ENCODE results near the gene ARMCX1. TPM values are rescaled to one million over a fixed set of nuclear protein-coding genes. Genes with fewer than 3 reads are reported as not detected.
"Not testable (repeated sequence)": the region's sequence is repeated elsewhere in the genome, so short reads cannot be mapped to it uniquely, and the experiment has no call there.

Gene ARMCX1
- total RNA-seq, result 101 and 135 TPM in 2 replicates
- 45.2 TPM for polyA plus RNA-seq (2012)

DNA sequence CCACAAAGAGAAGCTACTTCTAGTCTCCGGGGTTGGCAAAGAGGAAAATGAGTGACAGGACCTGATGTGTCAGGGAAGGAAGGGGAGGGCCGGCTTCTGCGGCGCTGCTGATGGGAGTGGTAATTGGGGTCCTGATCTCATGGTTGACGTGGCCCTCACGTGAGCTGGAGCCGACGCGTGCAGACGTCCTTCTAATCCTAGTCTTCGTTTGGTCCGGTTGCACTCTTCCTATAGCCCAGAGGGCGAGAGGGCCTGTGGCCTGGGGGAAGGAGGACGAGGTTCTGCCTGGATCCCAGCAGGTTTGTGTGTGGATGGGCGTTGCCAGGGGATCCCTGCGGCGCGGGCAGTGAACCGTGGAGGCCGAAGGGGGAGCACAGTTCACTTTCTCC lies at the start of gene ARMCX1:
Gene ARMCX1 (plus strand): TSS at position 186 of the 389 bp plus-strand sequence. CDS start 2,384 bp downstream, outside the sequence.
- peak; percentile 91 for DNase-seq (ENCODE audit: low read depth)

DNA sequence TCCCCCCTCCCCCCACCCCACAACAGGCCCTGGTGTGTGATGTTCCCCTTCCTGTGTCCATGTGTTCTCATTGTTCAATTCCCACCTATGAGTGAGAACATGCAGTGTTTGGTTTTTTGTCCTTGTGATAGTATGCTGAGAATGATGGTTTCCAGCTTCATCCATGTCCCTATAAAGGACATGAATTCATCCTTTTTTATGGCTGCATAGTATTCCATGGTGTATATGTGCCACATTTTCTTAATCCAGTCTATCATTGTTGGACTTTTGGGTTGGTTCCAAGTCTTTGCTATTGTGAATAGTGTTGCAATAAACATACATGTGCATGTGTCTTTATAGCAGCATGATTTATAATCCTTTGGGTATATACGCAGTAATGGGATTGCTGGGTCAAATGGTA lies 47.4 kb upstream of the ARMCX1 start:
- not testable (repeated sequence) for DNase-seq (ENCODE audit: low read depth)

DNA sequence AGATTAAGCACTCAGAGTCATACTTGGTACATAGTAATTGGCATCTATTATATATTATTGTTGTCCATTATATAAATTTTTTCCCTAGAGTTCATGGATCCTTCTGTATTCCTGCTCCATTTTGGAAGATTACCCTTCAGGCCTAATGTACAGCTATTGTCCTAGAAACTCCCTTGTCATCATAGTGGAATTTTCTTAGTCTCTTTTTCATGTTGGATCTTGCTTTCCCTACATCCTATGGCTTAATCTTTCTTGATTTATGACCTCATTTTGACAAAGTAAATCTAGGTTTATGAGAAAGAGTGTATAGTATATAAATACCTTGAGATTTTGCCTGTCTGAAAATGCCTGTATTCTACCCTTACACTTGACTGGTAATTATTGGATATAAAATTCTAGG lies 43.0 kb upstream of the ARMCX1 start:
- DNase-seq (ENCODE audit: low read depth), result no peak

DNA sequence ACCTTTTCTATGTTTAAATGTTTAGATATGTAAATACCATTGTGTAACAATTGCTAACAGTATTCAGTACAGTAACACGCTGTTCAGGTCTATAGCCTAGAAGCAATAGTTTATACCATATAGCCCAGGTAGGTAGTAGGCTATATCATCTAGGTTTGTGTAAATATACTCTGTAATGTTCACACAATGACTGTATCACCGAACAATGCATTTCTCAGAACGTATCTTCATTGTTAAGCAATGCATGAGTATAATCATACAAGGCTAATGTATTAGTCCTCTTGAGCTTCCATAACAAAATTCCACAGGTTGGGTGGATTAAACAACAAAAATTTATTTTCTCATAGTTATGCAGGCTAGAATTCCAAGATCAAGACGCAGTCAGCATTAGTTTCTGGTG lies 42.4 kb upstream of the ARMCX1 start:
- no peak for DNase-seq (ENCODE audit: low read depth)

DNA sequence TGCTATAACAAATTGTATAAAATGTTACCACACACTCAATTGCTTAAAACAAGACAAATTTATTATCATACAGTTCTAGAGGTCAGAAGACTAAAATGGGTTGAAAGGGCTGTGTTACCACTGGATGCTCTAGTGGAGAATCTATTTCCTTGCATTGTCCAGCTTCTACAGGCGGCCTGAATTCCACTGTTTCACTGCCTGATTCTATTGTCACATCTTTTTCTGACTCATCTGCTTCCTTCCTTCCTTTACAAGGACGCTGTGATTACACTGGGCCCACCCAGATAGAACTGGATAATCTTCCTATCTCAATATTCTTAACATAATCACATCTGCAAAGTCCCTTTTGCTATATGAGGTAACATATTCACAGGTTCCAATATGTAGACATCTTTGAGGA lies 19.4 kb upstream of the ARMCX1 start:
- no peak for DNase-seq (ENCODE audit: low read depth)

DNA sequence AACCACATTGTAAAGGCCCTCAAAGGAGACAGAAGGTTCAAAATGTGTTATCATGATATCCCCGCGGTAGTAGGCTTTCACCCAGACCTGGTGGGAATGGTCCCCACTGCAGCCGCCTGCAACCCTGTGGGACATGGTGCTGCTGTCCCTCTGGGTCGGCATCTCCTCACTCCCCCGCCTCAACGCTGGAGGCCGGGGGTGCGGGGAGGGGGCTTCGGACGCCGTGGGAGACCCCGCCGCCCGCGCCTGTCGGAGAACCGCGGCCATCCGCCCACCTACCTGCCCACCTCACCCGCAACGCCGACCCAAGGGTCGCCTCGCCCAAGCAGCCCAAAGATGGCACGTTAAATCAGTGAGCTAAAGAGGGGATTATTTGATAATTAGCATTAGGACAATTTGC lies 11.2 kb upstream of the ARMCX1 start:
- DNase-seq (ENCODE audit: low read depth), result no peak

DNA sequence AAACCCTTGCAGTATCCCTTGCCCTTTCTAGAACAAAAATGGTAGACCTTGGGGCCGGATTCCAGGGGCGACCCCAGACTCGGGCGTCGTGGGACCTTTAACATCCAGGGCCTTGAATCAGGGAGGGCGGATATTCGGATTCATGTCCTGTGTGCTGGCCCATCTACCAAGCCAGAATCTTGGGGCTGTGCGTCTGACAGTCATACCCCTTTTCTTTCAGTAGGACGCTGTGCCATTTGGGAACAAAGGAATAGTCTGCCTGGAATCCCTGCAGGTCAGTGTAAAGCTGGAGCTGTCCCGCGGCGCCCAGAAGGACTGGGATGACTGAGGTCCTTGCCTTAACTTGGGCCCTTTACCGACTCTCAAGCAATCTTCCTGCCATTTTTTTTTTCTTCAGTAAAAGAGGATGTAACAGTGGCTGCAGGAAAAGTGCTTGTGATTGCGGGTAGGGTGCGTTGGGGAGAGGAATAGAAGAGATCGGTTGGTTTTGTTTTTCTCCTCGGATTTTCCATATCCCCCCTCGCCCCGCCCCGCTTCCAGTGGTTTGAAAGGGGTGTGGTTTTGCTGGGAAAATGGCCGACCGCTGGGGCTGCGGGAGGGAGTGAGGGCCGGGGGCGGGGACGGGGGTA lies 518 bp downstream of the ARMCX1 start:
- peak; percentile 60 for DNase-seq (ENCODE audit: low read depth)

DNA sequence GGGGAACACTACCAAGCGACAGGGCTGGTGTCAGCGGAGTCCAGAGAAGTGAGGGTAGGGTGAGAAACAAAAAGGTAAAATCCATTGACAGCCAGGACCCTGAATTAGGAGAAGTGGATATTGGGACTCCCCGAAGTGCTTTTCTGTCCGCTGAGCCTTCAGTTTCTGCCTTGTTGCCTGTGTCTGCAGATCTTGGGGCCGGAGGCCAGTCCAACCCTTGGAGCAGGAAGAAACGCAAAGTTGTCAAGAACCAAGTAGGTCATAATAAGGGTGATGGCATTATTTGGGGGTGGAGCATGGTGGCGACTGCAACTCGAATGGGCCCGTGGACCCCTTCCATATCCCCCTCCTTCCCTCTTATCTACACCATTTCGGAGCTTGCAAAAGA lies 1.0 kb downstream of the ARMCX1 start:
- no peak for DNase-seq (ENCODE audit: low read depth)

DNA sequence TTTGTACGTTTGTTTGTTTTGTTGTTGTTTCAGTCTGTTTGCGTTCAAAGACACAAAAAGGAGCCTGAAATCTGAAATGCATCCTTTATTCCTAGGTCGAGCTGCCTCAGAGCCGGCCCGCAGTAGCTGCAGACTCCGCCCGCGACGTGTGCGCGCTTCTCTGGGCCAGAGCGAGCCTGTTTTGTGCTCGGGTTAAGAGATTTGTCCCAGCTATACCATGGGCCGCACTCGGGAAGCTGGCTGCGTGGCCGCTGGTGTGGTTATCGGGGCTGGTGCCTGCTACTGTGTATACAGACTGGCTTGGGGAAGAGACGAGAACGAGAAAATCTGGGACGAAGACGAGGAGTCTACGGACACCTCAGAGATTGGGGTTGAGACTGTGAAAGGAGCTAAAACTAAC lies 2.4 kb downstream of the ARMCX1 start:
- DNase-seq (ENCODE audit: low read depth), result no peak

DNA sequence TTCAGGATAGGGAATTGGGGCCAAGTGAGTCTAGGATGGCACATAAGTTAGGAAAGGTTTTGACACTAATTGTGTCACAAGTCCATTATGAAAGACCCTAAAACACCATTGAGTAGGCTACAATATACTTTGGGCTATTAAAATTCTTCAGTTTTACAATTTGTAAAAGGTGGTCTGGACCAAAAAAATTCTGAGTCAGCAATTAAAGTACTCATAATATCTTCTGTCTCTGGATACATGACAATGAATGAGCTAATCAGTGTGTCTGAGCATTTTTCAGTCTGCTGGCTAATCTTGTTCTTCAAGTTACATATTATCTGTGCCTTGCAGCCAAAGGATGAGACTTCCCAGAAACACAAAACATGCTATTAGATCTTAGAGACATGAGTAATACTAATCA lies 14.3 kb downstream of the ARMCX1 start:
- DNase-seq (ENCODE audit: low read depth), result no peak

DNA sequence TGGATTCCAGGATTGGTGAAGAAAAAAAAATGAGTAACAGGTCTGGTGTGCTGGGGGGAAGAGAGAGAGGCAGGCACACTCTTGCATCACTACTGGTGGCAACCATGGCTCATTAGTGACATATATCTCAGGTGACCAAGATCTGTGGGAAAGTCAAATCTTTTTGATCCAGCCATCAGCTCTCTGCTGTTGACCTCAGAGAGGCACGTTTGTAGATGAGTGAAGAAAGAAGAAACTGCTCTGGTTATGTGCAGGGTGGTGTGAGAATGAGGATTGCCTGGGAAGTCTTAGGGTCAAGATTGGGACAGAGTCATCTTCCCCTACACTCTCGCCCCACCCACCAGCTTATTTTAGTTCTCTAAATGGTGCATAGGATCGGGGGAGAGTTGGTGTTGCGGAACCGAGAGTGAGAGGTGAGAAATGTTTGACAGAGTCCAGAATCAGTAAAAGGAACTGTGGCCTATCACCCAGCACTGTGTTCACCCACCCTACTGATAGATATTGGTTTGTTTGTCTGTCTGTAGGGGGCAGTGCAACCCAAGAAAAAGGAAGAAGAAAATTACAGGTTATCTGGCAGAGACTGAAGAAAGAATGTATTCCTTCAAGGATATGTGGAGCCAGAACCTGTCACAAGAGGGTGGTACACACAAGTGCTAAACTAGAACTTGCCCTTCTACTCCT lies 45.5 kb downstream of the ARMCX1 start:
- DNase-seq (ENCODE audit: low read depth), result peak; percentile 70

DNA sequence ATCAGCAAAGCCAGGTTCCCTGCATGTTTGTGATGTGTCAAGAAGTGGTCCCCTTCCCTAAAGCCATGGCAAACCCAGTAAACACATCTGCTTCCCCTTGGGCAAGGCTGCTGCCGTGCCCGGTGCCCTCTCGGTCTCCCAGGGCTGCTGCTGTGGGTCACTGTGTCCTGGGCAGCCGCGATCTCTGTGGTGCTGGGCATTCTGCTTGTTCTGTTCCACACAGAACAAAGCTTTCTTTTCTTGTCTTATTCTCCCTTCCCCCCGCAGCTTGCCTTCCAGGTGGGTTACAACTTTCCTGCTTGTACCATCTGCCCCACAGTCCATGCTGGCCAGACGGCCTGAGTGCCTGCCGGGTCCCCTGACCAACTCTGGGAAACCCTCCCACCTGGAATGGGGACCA lies 49.2 kb downstream of the ARMCX1 start:
- not testable (repeated sequence) for DNase-seq (ENCODE audit: low read depth)

DNA sequence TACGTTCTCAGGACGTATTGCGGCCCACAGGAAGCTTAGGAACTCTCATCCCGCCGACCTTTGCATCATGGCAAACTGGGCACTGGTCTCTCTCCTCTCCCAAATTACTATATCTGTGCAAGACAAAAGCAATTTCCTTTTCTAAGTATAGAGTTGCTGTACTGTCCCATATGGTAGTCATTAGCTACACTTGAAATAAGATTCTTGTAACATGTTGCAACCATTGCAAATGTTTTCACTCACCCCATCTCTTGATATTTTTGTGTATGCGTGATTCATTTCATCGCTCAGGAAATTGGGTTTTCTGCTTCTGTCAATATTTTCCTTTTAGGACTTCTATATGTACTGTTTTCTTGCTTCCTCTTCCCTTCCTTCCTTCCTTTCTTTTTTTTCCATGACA lies 51.7 kb downstream of the ARMCX1 start:
- DNase-seq (ENCODE audit: low read depth), result no peak

Other genes starting within 250 kb of the ARMCX1 start
- gene TIMM8A, start 201.8 kb upstream of the ARMCX1 start, total RNA-seq, result 10.7 and 13.8 TPM in 2 replicates
- gene BTK, start 164.4 kb upstream of the ARMCX1 start, total RNA-seq, result not detected in 2 replicates
- 815 and 1,644 TPM in 2 replicates for gene RPL36A, start 159.5 kb upstream of the ARMCX1 start, total RNA-seq
- gene GLA, start 142.6 kb upstream of the ARMCX1 start, total RNA-seq, result 23.7 and 33.7 TPM in 2 replicates
- gene HNRNPH2, start 142.3 kb upstream of the ARMCX1 start, total RNA-seq, result 79.3 and 95.6 TPM in 2 replicates
- gene ARMCX4, start 65.1 kb upstream of the ARMCX1 start, total RNA-seq, result 0.78 and 0.86 TPM in 2 replicates
- 53.5 and 66.8 TPM in 2 replicates for gene ARMCX6, start 67.5 kb downstream of the ARMCX1 start, total RNA-seq
- gene ARMCX3, start 72.6 kb downstream of the ARMCX1 start, total RNA-seq, result 97.5 and 116 TPM in 2 replicates
- gene ARMCX2, start 109.3 kb downstream of the ARMCX1 start, total RNA-seq, result 158 and 192 TPM in 2 replicates